Measurements from ENCODE around the gene LORICRIN. TPM values are rescaled to one million over a fixed set of nuclear protein-coding genes. Genes with fewer than 3 reads are reported as not detected.

LORICRIN gene
- total RNA-seq, 6 donors from 2014 or later: not detected

DNA sequence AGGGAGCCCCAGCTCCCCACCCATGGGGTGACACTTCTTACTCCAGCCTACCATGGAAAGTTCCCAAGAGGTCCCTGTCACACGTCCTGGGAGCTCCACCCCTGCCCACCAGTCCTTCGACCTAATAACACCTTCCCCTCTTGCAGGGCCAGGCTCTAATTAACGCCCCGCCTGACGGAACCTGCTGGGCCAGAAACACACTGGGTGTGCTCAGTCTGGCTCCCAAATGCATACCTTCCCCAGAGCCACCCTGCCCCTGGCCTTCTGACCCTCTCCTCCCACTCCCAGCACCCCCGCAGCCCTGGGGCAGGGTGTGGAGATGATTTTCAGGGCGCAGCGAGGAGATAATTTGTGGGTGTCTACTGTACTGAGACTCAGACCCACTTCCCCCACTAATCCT lies 32.7 kb downstream of the LORICRIN start:
- 63 to 67% methylated on average over 8 of the region's 8 CpGs for WGBS, 2 donors
- Histone ChIP-seq H3K4me1 (no peaks in the 10 kb centered on the region), H3K27ac (no peak overlapping the region), H3K36me3 (no peaks in the 10 kb centered on the region), H3K9me3 (no peaks in the 10 kb centered on the region), H3K27me3 (no peaks in the 10 kb centered on the region), H3K4me3 (no peak overlapping the region)
- DNase-seq (no peak), ATAC-seq (ENCODE audit: low FRiP score in 2 of 2) (no peak)
- TF ChIP-seq, protein P1, sequence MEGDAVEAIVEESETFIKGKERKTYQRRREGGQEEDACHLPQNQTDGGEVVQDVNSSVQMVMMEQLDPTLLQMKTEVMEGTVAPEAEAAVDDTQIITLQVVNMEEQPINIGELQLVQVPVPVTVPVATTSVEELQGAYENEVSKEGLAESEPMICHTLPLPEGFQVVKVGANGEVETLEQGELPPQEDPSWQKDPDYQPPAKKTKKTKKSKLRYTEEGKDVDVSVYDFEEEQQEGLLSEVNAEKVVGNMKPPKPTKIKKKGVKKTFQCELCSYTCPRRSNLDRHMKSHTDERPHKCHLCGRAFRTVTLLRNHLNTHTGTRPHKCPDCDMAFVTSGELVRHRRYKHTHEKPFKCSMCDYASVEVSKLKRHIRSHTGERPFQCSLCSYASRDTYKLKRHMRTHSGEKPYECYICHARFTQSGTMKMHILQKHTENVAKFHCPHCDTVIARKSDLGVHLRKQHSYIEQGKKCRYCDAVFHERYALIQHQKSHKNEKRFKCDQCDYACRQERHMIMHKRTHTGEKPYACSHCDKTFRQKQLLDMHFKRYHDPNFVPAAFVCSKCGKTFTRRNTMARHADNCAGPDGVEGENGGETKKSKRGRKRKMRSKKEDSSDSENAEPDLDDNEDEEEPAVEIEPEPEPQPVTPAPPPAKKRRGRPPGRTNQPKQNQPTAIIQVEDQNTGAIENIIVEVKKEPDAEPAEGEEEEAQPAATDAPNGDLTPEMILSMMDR (IDR thresholded peaks at IDR 0.05): no peak
- TF ChIP-seq POLR2AphosphoS5 (IDR thresholded peaks at IDR 0.05) (no peak), POLR2A (IDR thresholded peaks at IDR 0.05) (no peak), EP300 (IDR thresholded peaks at IDR 0.05) (no peak)

DNA sequence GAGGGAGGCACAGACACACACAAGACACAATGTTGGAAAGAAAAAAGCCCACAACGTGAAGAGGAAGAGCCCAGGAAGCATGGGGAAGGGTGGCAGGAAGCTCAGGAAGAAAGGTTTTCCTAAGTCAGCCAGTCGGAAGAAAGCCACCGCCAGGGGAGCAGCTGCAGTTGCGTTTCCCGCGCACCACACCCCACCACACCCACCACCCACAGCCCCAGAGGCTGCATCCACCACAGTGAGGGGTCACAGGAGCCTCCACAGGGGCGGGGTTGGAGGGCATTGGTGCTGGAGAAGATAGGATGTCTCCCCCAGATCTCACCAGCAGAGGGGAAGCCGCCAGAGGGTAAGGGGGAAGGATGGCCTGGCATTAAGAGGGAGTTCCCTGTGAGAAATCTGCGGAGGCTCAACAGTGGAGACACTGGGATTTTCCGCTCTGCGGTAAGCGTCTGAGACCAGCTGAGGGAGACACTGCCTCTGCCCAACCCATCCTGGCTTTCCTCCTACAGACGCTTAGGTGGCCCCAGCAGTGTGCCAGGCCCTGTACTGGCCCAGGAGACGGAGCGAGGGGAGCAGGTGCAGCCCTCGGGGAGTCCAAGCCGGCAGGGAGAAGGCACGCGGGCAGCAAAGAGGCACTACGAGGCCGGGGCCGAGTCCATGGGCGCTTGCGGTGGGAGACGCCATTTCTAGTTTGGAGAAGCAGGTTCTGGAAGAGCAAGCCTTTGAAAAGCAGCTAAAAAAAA lies 33.4 kb downstream of the LORICRIN start:
- DNase-seq (peak in 1 of 2 donors; percentile 64), ATAC-seq (ENCODE audit: low FRiP score in 2 of 2) (no peak)
- Histone ChIP-seq H3K27ac (no peak overlapping the region), H3K4me3 (no peak overlapping the region), H3K9me3 (no peaks in the 10 kb centered on the region), H3K27me3 (no peaks in the 10 kb centered on the region), H3K4me1 (no peaks in the 10 kb centered on the region), H3K36me3 (no peaks in the 10 kb centered on the region)
- TF ChIP-seq POLR2A (IDR thresholded peaks at IDR 0.05) (no peak), EP300 (IDR thresholded peaks at IDR 0.05) (no peak), POLR2AphosphoS5 (IDR thresholded peaks at IDR 0.05) (no peak)
- TF ChIP-seq, protein P1 (IDR thresholded peaks at IDR 0.05): no peak
- 56 to 80% methylated on average over 21 to 23 of the region's 25 CpGs for WGBS, 2 donors

DNA sequence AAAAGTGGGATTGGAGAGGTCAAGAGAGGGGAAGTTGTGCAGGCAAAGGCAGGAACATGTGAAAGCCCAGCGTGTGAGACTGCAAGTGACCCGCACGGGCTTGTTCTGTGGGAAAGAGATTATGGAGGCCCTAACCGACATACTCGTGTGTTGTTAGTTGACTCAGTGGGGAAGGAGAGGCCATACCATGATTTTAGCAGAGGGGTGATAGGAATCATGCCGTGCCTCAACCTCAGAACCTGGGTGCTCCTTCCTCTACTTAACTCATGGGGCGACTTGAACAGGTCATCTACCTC lies 33.9 kb downstream of the LORICRIN start:
- no peaks in the 10 kb centered on the region for H3K9me3 ChIP-seq
- WGBS, 2 donors: 71 to 79% methylated on average over 7 of the region's 7 CpGs
- TF ChIP-seq POLR2A (IDR thresholded peaks at IDR 0.05) (no peak), EP300 (IDR thresholded peaks at IDR 0.05) (no peak), POLR2AphosphoS5 (IDR thresholded peaks at IDR 0.05) (no peak)
- TF ChIP-seq, protein P1 (IDR thresholded peaks at IDR 0.05): no peak

DNA sequence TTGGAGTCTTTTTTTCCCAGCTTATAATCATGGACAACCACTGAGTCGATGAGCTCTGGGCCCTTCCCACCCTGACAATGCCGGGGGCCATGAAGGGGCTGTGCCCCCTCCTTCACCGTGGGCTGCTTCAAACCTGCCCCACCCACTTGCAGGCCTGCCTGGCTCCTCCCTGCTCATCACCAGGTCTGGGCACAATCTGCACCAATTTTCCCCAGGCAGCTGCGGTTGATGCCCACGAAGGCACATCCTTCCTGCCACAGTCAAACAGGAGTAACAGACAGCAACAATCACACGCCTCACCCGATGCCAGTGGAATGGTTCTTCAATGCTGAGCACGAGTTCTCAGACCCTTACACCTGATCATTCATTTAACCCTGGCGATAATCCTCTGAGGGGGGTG lies 34.4 kb downstream of the LORICRIN start:
- Histone ChIP-seq H3K4me1 (no peaks in the 10 kb centered on the region), H3K9me3 (no peaks in the 10 kb centered on the region), H3K27me3 (no peaks in the 10 kb centered on the region), H3K36me3 (no peaks in the 10 kb centered on the region), H3K4me3 (no peak overlapping the region), H3K27ac (no peak overlapping the region)
- ATAC-seq (ENCODE audit: low FRiP score in 2 of 2) (no peak), DNase-seq (no peak)
- WGBS, 2 donors: 60 to 65% methylated on average over 7 to 9 of the region's 9 CpGs
- TF ChIP-seq, protein P1 (IDR thresholded peaks at IDR 0.05): no peak
- TF ChIP-seq POLR2AphosphoS5 (IDR thresholded peaks at IDR 0.05) (no peak), EP300 (IDR thresholded peaks at IDR 0.05) (no peak), POLR2A (IDR thresholded peaks at IDR 0.05) (no peak)

More for the DNA sequence above, 33.9 kb downstream of the LORICRIN start:
- no peak overlapping the region for H3K27ac ChIP-seq
- H3K4me1 ChIP-seq: no peaks in the 10 kb centered on the region
- H3K36me3 ChIP-seq: no peaks in the 10 kb centered on the region
- H3K4me3 ChIP-seq: no peak overlapping the region
- DNase-seq (no peak), ATAC-seq (ENCODE audit: low FRiP score in 2 of 2) (no peak)
- H3K27me3 ChIP-seq: no peaks in the 10 kb centered on the region

DNA sequence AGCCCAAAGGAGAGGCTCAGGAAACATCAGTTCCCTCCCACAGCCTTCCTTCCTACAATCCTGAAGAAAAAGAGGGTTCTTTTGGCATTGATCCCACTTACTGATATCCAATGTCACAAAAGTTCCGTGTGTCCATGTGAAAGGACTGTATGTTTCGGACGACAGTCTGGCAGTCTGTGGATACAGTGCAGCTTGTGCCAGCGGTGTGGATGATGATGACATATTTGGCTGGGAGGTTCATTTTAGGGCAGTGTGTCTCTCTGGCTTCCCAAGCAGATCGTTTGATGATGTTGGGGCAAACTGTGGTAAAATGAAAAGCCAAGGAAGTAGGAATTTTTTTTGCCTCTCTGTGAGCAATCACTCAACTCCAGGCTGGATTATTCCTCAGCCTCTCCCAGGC lies 42.8 kb downstream of the LORICRIN start:
- Histone ChIP-seq H3K27ac (no peak overlapping the region), H3K4me3 (no peak overlapping the region), H3K9me3 (no peaks in the 10 kb centered on the region), H3K36me3 (no peaks in the 10 kb centered on the region), H3K27me3 (no peaks in the 10 kb centered on the region), H3K4me1 (no peaks in the 10 kb centered on the region)
- TF ChIP-seq POLR2A (IDR thresholded peaks at IDR 0.05) (no peak), EP300 (IDR thresholded peaks at IDR 0.05) (peak in 1 of 4 donors; percentile 3), POLR2AphosphoS5 (IDR thresholded peaks at IDR 0.05) (peak in 1 of 2 donors; percentile 43)
- TF ChIP-seq, protein P1 (IDR thresholded peaks at IDR 0.05): no peak
- no peak for ATAC-seq (ENCODE audit: low FRiP score in 2 of 2)
- DNase-seq: no peak
- WGBS, 2 donors: 64 to 81% methylated on average over 5 of the region's 5 CpGs

All from upper lobe of left lung (tissue), 6 donors.